Measurements from ENCODE around the gene MSRB1. TPM values are rescaled to one million over a fixed set of nuclear protein-coding genes. Genes with fewer than 3 reads are reported as not detected.
"Not testable (repeated sequence)": the region's sequence is repeated elsewhere in the genome, so short reads cannot be mapped to it uniquely, and the experiment has no call there.

The MSRB1 gene
- total RNA-seq, 1 donor from 2014 or later: 21.0 TPM

GRCh38 chr16:1899641-1900451, 43.2 kb downstream of the MSRB1 start:
- Mint-ChIP-seq H3K4me3 (ENCODE audit: unreplicated experiment) (no peak overlapping the region), H3K27ac (ENCODE audit: unreplicated experiment) (no peak overlapping the region), H3K27me3 (ENCODE audit: unreplicated experiment) (peaks cover 23% of the 10 kb centered on the region), H3K9me3 (ENCODE audit: unreplicated experiment) (no peaks in the 10 kb centered on the region), H3K4me1 (ENCODE audit: unreplicated experiment) (no peaks in the 10 kb centered on the region), H3K36me3 (ENCODE audit: unreplicated experiment) (no peaks in the 10 kb centered on the region)
- TF ChIP-seq, protein P1, sequence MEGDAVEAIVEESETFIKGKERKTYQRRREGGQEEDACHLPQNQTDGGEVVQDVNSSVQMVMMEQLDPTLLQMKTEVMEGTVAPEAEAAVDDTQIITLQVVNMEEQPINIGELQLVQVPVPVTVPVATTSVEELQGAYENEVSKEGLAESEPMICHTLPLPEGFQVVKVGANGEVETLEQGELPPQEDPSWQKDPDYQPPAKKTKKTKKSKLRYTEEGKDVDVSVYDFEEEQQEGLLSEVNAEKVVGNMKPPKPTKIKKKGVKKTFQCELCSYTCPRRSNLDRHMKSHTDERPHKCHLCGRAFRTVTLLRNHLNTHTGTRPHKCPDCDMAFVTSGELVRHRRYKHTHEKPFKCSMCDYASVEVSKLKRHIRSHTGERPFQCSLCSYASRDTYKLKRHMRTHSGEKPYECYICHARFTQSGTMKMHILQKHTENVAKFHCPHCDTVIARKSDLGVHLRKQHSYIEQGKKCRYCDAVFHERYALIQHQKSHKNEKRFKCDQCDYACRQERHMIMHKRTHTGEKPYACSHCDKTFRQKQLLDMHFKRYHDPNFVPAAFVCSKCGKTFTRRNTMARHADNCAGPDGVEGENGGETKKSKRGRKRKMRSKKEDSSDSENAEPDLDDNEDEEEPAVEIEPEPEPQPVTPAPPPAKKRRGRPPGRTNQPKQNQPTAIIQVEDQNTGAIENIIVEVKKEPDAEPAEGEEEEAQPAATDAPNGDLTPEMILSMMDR (IDR thresholded peaks at IDR 0.05): no peak
- no peak for DNase-seq (ENCODE audit: extremely low spot score, unreplicated experiment)

DNA sequence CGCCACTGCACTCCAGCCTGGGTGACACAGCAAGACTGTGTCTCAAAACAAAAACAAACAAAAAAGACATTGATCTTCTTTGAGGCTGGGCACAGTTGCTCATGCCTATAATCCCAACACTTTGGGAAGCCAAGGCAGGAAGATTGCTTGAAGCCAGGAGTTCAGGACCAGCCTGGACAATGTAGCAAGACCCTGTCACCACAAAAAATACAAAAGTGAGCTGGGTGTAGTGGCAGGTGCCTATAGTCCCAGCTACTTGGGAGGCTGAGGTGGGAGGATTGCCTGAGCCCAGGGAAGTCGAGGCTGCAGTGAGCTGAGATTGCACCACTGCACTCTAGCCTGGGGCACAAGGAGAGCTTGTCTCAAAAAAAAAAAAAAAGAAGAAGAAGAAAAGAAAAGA, 45.3 kb downstream of the MSRB1 start:
- not testable (repeated sequence) for H3K36me3 Mint-ChIP-seq (ENCODE audit: unreplicated experiment); H3K4me3 Mint-ChIP-seq (ENCODE audit: unreplicated experiment); H3K4me1 Mint-ChIP-seq (ENCODE audit: unreplicated experiment); DNase-seq (ENCODE audit: extremely low spot score, unreplicated experiment); H3K27ac Mint-ChIP-seq (ENCODE audit: unreplicated experiment); H3K9me3 Mint-ChIP-seq (ENCODE audit: unreplicated experiment)
- H3K27me3 Mint-ChIP-seq (ENCODE audit: unreplicated experiment): peaks cover 28% of the 10 kb centered on the region

DNA sequence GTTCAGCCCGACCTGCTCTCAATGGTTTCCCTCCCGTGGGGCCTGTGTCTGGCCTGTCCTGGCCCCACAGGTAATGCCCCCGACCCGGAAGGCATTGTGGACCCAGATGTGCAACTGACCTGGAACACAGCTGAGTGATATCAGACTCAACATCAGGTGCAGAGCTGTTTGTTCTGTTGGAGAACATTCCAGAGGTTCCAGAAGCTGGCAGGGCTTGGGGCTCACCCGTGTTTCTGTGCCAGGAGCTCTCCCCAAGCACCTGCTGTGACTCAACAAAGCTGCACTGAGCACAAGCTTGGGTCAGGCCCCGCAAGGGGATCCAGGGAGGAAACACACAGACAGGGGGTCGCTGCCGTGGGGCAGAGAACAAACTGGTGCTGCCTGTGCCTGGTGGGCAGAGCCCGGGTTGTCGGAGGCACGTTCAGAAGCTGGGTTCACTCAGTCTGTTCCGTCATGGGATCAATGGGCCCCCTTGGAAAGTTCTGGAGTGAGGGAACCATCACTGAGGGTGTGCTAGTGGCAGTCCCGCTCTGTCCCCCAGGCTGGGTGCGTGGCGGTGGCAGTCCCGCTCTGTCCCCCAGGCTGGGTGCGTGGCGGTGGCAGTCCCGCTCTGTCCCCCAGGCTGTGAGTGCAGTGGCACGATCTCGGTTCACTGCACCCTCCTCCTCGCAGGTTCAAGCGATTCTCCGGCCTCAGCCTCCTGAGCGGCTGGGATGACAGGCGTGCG, 46.9 kb downstream of the MSRB1 start:
- Mint-ChIP-seq H3K4me3 (ENCODE audit: unreplicated experiment) (no peak overlapping the region), H3K27me3 (ENCODE audit: unreplicated experiment) (peaks cover 27% of the 10 kb centered on the region)

GRCh38 chr16:1895068-1895467, 47.9 kb downstream of the MSRB1 start:
- H3K9me3 Mint-ChIP-seq (ENCODE audit: unreplicated experiment): no peaks in the 10 kb centered on the region
- H3K36me3 Mint-ChIP-seq (ENCODE audit: unreplicated experiment): no peaks in the 10 kb centered on the region
- TF ChIP-seq, protein P1 (IDR thresholded peaks at IDR 0.05): no peak
- peaks cover 37% of the 10 kb centered on the region for H3K27me3 Mint-ChIP-seq (ENCODE audit: unreplicated experiment)
- H3K4me1 Mint-ChIP-seq (ENCODE audit: unreplicated experiment): no peaks in the 10 kb centered on the region
- H3K4me3 Mint-ChIP-seq (ENCODE audit: unreplicated experiment): no peak overlapping the region
- H3K27ac Mint-ChIP-seq (ENCODE audit: unreplicated experiment): no peak overlapping the region
- no peak for DNase-seq (ENCODE audit: extremely low spot score, unreplicated experiment)

More for the DNA sequence above, 46.9 kb downstream of the MSRB1 start:
- no peak overlapping the region for H3K27ac Mint-ChIP-seq (ENCODE audit: unreplicated experiment)
- no peaks in the 10 kb centered on the region for H3K9me3 Mint-ChIP-seq (ENCODE audit: unreplicated experiment)
- no peaks in the 10 kb centered on the region for H3K36me3 Mint-ChIP-seq (ENCODE audit: unreplicated experiment)
- DNase-seq (ENCODE audit: extremely low spot score, unreplicated experiment): no peak
- TF ChIP-seq, protein P1 (IDR thresholded peaks at IDR 0.05): no peak
- no peaks in the 10 kb centered on the region for H3K4me1 Mint-ChIP-seq (ENCODE audit: unreplicated experiment)

DNA sequence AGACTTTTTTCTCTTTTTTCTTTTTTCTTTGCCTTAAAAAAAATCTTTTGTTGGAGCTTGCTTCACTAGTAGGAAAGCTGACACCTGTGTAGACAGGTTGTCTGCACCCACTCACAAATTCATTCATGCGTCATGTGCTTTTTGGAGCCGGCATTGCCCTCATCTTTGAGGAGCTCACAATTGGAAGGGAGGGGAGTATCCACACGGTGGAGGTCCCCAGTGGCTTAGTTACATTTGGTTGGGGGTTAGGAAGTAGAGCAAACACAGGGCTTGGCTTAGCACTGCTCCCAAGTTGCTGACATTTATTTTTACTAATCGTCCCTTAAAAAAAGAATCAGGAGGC, 52.3 kb downstream of the MSRB1 start:
- H3K27me3 Mint-ChIP-seq (ENCODE audit: unreplicated experiment): peaks cover 24% of the 10 kb centered on the region
- H3K9me3 Mint-ChIP-seq (ENCODE audit: unreplicated experiment): no peaks in the 10 kb centered on the region
- H3K27ac Mint-ChIP-seq (ENCODE audit: unreplicated experiment): no peak overlapping the region
- DNase-seq (ENCODE audit: extremely low spot score, unreplicated experiment): no peak
- peaks cover 3% of the 10 kb centered on the region for H3K4me1 Mint-ChIP-seq (ENCODE audit: unreplicated experiment)
- TF ChIP-seq, protein P1 (IDR thresholded peaks at IDR 0.05): no peak
- no peak overlapping the region for H3K4me3 Mint-ChIP-seq (ENCODE audit: unreplicated experiment)
- no peaks in the 10 kb centered on the region for H3K36me3 Mint-ChIP-seq (ENCODE audit: unreplicated experiment)

All from osteocyte (in vitro differentiated cells).